Activated CD4-positive, alpha-beta T cell treated with anti-CD3 and anti-CD28 coated beads, Interleukin-2, amount 50 U/mL, for 16 hours (primary cell): ENCODE measurements around the gene FUNDC2.
"Not testable (repeated sequence)": the region's sequence is repeated elsewhere in the genome, so short reads cannot be mapped to it uniquely, and the experiment has no call there.

Source experiments
- DNase-seq: peaks from one replicate; pipeline ENCODE4 v3.0.0-alpha.2; 2020

FUNDC2 gene, protein sequence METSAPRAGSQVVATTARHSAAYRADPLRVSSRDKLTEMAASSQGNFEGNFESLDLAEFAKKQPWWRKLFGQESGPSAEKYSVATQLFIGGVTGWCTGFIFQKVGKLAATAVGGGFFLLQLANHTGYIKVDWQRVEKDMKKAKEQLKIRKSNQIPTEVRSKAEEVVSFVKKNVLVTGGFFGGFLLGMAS

DNA sequence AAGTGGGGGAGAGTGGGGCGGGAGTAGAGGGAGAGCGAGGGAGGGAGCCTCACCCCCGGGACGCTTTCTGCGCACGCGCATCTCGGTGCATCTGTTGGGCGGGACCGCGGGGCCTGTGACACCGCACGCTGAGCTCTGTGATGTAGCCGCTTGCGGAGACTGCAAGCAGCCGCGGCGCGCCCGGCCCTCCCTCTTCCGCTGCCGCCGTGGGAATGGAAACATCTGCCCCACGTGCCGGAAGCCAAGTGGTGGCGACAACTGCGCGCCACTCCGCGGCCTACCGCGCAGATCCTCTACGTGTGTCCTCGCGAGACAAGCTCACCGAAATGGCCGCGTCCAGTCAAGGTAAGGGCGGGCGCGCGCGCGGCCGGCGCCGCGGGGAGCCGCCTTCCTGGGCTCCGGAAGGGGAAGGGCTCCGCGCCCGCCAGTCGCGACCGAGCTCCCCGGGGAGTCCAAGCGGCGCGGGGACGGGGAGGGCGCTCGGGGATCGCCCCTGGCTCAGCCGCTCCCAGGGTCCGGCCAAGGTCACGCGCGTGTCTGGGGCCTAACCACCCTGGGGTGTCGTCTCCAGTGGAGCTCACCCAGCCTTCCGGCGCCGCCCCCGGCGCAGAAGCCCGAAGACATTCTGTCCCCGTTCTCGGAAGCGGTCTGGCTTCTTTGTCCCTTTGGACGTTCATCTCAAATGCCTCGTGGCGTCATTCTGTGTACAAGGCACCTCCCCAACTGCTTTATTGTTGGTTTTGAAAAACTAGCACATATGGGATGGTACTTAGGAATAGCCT lies at the start of gene FUNDC2:
FUNDC2 (plus strand) TSS at position 118 of the 782 bp plus-strand sequence; CDS start at position 213, 95 bp downstream.
- peak; percentile 93 for DNase-seq

DNA sequence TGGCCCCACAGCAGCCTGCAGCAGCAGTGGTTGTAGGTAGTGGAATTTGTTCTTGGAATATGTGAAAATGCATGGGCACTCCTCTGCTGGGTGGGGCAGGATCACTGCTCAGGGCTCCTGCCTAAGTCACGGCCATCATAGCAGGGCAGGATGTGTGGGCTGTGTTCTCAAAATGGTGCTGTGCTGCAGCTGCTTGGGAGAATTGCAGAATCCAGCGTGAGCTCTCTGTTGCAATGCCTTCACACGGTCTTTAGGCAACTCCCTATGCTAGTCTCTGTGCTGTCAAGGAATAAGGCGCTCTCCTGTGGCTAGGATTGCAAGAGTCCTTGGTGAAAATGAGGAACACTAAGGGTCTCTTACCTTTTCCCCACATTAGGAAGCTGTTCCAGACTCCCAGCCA lies 47.0 kb upstream of the FUNDC2 start:
- DNase-seq = no peak

DNA sequence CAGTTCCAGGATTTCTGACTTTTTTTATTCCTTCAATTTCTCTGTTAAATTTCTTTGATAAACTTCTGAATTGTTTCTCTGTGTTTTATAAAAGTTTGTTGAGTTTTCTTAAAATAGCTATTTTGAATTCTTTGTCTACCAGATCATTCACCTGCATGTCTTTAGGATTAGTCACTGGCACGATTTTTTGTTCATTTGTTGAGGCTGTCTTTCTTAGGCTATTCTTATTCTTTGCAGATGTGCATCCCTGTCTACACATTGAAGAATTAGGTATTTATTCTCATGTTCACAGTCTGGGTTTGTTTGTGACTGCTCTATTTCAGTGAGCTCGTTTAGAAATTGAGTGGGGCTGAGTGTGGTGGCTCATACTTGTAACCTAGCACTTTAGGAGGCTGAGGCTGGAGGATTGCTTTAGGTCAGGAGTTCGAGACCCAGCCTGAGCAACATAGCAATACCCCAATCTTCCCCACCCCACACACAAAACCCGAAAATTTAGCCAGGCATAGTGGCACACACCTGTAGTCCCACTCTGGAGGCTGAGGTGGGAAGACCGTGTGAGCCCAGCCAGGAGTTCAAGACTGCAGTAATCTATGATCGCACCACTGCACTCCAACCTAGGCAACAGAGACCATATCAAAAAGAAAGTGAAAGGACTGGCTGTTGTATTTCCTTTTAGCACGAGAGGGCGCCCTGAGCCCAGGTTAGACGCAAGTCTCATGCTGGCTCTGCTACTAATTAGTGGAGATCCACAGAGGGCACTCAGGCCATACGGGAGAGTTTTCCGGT lies 46.1 kb upstream of the FUNDC2 start:
- DNase-seq = peak; percentile 87

DNA sequence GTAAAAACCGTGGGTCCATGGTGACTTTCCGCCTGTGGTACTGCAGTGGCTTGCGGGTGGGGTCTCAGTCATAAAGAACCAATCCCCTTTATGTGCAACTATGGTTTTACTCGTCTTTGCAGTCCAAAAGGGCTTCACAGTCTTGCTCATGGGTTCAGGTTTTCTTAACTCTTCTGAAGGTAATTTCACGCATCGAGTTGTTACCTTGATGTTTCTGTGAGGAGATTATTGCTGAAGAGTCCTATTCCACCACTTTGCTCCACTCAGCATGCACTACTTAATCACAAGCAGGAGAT lies 45.6 kb upstream of the FUNDC2 start:
- DNase-seq = no peak

DNA sequence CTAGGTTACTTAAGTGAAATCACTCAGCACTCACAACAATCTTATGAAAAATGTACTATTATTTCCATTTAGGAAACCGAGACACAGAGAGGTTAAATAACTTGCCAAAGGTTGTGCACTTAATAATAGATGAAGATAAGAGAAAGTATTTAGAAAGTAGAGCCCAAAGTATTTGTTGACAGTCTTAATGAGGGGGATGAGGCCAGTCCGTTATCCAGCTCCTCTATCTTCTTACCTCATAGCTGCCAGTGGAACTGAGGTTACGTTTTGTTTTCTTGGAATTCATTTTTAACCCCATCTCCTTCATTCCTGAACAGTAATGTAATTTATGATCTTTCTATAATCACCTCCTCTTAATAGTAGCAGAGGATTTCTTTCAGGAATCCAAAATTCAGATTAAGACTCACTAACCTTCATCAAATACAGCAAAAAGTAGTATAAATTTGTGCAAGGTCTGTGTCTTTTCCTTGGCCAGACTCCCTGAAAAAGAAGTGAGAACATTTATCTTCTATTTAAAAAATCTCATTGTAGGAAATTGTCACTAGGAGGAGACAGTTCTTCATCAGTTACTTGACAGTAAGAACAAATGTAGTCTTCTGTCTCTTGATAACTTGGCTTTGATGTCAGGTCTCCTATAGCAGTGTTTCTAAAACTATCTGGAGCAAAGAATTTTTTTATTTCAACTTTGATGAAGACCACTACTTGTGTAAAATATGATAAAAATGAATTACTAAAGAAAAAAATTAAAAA lies 39.6 kb upstream of the FUNDC2 start:
- DNase-seq = no peak

DNA sequence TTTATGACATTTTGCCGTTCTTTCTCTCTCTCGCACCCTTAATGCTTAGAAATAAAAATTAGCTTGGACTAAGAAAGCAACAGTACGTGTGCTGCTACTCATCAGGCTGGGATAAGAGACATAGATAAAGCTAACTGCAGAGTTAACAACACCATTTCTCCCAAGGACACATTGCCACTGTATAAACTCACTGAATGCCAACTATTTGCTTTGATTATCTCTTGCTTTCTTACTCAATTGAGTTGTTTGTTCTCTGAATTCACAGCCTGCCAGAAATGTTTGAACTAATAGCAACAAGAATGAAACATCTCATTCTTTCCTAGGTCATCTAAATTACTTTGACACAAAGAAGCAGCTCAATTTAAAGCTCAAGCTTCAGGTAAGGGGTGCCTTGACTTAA lies 38.7 kb upstream of the FUNDC2 start:
- no peak for DNase-seq

DNA sequence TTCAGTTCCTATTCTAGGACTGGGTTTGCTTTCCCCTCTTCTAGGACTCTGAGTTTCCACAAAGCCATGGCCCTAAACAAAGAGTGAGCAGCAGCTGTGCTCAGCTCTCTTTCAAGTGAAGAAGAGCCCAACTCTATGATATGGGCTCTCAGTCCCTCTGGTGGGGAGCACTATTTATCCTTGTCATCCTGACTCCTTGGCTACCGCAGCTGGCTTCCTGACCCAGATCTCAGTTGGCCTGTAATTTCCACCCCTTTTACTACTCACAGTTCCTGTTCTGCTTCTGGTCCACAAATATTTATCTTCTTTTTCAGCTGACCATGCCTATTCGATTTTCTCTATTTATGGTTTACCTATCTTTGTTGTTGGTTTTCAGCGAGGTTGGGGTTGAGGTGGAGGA lies 37.9 kb upstream of the FUNDC2 start:
- no peak for DNase-seq

DNA sequence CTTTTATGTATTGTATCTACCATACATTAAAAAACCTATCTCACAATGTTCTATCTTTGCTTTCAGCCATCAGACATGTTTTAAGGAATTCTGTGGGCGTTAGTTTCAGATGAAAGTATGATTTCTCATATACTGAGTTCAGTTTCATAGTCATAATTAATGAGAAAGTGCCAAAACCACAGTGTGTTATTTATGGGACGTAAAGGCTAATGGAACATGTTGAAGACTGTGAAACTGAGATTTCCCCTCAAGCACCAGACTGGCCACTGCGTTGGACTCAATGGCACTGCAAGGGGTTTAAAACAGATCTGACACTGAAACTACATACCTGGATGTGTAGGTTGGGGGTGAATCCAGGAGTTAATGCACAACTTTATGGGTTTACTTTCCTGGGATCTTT lies 36.1 kb upstream of the FUNDC2 start:
- DNase-seq = no peak

DNA sequence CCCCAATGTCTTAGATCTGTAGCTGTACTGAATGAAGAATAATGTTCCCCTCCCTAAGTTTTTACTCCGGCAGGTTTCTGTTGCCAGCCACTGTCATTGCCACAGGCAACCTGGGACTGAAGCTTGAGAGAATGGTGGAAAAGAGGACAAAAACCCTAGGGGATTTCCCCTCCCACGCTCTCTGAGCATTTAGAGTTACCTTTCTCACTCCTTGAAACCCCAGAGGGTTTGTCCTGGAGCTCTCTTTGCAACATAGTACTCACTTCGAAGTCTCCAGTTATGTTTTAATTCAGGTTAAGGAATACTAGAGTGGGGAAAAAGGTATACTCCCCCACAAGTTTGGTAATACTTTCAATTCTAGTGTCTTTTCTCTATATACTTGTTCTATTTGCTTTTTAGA lies 35.6 kb upstream of the FUNDC2 start:
- peak; percentile 2 for DNase-seq

DNA sequence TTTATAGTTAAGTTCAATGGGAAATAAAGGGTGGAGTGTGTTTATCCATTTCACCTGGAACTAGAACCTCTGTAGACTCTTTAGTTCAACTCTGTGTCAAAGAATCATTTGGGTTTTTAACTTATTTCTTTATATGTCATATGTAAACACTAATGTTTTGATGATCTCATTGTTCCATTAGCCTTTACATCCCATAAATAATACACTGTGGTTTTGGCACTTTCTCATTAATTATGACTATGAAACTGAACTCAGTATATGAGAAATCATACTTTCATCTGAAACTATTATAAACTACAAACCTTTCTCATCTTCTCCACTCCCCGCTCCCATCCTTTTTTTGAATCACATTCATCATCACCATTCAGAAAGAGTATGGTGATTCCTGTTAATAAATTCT lies 35.2 kb upstream of the FUNDC2 start:
- DNase-seq = no peak

DNA sequence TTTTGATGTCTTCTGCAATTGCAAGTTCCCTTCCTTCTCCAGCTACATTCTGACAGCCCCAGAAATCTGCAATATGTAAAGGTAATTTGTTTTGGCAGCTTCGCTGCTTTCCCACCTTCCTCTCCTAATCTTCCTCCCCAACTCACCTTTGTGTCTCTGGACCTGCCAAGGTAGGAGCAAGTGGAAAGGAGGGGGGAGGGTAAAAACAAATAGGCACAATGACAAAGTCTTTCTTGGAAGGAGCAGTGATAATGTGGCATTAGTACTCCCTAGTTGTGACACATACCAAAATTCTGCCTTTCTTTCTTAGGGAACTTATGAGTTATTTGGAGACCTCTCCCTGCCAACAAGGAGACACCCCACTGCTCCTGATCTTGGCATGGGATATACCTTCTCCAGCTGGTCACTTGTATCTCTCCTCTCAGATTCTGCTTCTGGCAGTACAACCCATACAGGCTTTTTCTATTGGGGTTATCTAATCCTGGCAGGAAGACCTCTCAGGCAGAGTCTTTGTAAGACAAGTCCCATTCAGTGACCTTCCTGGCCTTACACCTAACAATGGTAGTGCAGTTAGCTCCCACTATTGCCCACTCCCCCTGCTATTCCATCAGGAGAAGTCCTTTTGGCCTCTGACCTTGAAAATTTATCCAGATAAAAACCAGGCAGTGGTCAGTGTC lies 28.3 kb upstream of the FUNDC2 start:
- DNase-seq = no peak

DNA sequence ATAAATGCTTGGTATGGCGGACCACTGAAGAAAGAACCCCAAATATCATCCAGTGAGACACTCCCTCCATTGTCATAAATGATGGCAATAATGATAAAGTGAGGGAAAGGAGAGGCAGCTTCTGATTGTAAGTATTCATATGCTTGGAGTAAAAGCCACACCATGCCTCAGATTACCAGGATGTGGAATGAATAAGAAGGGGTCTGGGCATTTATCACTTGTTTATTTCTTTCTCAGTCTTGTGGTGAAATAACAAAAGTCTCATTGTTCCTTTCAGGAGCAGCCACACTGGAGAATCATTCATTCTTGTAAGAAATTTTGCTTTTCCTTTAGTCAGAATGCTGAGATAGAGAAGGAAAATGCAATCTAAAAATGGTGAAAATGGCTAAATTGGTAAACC lies 25.8 kb upstream of the FUNDC2 start:
- DNase-seq = no peak

DNA sequence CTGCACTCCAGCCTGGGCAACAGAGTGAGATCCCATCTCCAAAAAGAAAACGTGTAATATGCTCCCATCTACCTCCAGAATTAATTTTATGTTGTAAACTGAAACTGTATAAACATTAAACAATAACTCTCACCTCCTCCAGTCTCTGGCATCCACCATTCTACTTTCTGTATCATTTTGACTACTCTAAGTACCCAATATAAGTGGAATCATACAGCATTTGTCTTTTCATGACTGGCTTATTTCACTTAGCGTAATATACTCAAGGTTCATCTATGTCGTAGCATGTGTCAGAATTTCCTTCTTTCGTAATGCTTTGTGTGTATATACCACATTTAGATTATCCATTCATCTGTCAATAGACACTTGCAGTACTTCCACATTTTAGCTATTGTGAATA lies 24.8 kb upstream of the FUNDC2 start:
- DNase-seq = peak; percentile 3

DNA sequence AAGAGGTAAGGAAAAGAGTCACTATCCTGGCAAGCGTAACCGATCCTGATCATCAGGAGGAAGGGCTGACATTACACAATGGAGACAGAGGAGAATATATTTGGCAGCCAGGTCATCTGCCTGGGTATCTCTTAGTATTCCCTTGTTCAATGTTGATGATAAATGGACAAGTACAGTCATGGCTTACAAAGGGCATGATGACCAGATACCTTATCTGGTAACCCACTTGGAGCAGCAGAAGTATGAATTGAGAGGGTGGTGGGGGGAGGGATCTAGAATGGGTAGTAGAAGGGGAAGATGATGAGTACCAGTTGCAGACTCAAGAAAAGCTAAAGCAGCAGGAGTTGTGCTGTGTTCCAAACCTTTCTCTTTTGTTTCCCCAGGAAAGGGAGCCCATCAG lies 21.5 kb upstream of the FUNDC2 start:
- DNase-seq = no peak

DNA sequence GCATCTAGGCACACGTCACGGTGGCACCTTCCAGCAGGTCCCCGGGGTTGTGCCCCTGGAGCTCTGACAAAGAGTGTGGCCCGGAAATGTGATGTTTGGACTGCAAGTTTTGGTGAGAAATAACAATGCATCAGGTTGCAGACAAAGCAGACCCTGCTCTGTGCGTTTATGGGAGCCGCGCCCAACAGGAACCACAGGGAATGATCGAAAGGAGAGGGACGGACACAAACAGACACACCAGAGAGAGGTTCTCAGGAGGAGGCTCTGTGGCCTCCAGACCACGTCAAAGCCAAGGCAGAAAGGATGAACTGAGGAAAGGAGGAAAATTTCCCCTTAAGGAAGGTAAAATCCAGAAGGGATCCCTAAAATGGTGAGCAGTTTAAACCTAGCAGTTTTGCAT lies 20.3 kb upstream of the FUNDC2 start:
- DNase-seq = not testable (repeated sequence)

DNA sequence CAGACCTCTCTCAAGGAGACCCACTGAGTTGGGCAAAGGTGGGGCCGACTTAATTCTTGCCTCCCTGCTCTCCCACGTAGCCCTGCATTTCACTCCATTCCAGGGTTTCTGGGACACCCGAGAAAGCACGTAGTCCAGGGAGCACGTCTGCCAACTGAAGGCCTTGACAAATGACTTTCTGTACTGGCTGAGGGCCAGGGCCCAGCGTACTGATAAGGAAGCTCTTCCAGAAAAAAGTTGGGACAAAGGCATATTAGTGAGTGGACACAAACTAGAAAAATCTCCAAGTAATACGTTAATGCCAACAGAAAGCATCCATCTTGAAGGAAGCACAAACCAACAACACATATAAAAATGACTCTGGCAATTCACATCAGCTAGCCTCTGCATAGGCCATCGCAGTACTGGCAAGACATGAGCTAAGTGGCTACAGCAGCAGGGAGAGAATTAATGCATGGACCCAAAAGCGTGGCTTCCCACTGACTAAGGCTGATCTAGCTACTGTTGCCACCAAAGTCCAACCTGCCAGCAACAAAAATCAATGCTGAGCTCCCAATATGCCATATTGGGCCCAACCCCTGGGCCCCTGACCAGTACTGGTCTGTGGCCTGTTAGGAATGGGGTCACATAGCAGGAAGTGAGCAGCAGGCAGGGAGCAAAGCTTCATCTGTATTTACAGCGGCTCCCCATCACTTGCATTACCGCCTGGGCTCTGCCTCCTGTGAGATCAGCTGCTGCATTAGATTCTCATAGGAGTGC lies 19.6 kb upstream of the FUNDC2 start:
- DNase-seq = not testable (repeated sequence)

DNA sequence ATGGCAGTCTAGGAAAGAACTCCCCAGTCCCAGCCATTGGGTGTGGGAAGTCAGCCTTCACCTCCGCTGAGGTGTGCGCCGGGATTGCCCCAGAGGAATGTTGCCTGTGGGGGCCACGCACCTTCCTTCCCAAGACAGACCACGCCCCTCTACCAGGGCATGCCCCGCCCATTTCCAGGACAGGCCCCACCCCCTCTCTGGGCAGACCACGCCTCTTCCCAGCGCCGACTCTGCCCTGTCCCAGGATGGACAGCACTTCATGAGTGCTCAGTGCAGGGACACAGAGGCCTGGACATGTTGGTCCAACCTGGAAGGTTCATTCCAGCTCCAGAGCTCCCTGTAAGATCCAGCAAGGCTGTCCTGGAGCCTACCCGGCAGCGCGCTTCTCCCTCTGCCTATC lies 18.1 kb upstream of the FUNDC2 start:
- DNase-seq = not testable (repeated sequence)

DNA sequence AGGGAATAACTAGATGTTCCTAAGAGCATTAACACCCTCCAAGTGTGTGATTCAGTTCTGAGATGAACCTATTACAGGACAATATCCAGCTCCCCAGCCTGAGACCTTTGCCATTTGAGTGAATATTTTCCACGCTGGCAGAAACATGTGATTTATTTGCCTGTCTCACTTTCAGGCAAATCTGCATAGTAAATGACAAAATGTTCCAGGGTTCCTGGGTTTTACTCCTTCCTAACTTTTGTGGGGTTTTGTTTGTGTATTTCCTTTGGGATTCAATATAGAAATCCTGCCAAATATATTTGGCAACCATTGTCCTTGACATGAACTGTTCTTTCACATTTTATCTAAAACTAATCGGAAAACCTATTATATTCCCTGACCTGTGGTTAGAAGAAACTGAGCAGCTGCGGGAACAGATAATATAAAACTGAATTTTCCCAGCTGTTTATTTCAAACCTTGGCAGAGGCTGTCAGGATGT lies 16.6 kb upstream of the FUNDC2 start:
- DNase-seq = no peak

DNA sequence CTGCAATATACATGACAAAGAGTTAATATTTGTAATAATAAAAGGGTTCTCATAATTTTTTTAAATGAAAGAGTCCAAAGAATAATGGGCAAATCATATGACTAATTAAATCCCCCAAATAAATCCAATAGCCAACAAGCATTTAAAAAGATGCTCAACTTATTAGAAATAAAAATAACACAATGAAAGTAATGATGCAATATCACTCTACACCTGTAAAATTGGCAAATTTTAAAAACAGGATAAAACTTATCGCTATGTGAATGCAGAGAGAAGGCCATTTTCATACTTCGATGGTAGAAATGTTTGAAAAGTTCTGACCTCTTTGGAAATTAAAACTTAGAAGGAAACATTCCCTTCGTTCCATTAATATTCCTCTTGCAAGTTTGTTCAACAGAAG lies 6.1 kb upstream of the FUNDC2 start:
- DNase-seq = no peak

DNA sequence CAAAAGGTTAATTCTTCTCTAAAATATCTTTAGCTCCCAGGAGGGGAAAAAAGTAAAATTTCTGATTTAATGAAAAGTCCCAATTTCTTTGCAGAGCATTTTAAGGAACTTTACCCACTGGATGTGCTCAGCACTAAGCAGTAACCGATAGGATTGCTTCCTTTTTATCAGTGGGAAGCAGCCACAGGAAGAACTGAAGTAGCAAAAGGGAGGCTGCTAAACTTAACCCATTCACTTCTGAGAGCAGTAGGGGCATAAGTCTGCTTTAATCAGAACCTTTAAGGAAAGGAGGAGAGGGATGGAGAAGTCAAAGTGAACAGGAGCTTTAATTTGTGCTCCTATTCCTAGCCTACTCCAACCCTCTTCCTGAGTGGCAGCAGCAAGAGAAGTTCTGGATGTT lies 4.1 kb upstream of the FUNDC2 start, which contains the start of gene F8:
F8 (minus strand) TSS at position 139 of the 400 bp plus-strand sequence. CDS start 171 bp downstream, outside the sequence.
- DNase-seq = no peak
